Left lung (tissue), 10 donors: ENCODE measurements around the gene SGPP2. TPM values are rescaled to one million over a fixed set of nuclear protein-coding genes. Genes with fewer than 3 reads are reported as not detected.

Experiments
- ATAC-seq: fragments of 200-7000 bp; cut with Tn5 transposase; one replicate; pipeline ENCODE4 v1.9.1; 2020; ENCODE audit warnings: moderate library complexity
- DNase-seq, 4 donors: peaks; one replicate each; pipeline ENCODE4 v3.0.0-alpha.2; 2013 to 2020
- H3K27ac ChIP-seq, 2 donors: fragments of 200-600 bp; sonication (generic) in 1 of 2; one replicate each; pipeline versions ENCODE4 v1.5.0 to v1.8.0; 2020 to 2021
- H3K27me3 ChIP-seq, 2 donors: fragments of 200-600 bp; sonication (generic) in 1 of 2; one replicate each; pipeline versions ENCODE4 v1.5.0 to v1.8.0; 2020 to 2021
- H3K36me3 ChIP-seq, 2 donors: fragments of 200-600 bp; sonication (generic) in 1 of 2; one replicate each; pipeline versions ENCODE4 v1.5.0 to v1.8.0; 2020 to 2021
- H3K4me1 ChIP-seq, 2 donors: fragments of 200-600 bp; one replicate each; pipeline ENCODE4 v1.8.0; 2021
- H3K4me3 ChIP-seq, 2 donors: fragments of 200-600 bp; sonication (generic) in 1 of 2; one replicate each; pipeline versions ENCODE4 v1.5.0 to v1.8.0; 2020 to 2021; ENCODE audit warnings: mild to moderate bottlenecking in 1 of 2
- H3K9me3 ChIP-seq, 2 donors: fragments of 200-600 bp; sonication (generic) in 1 of 2; one replicate each; pipeline versions ENCODE4 v1.5.0 to v1.8.0; 2020 to 2021
- CTCF ChIP-seq, 2 donors: fragments of 200-600 bp; sonication (generic) in 1 of 2; IDR thresholded peaks; one replicate each; pipeline versions ENCODE4 v1.5.0 to v1.8.0; 2021; ENCODE audit warnings: antibody characterized with exemption in 2 of 2
- intact Hi-C, 2 donors: fragments of 100-400 bp; cut with DNase I; formaldehyde crosslinking; loops; one replicate each; pipeline versions ENCODE4 v1.11.2 to v1.14.2; 2022
- polyA plus RNA-seq, 6 donors: library from polyadenylated mRNA; unstranded; fragments of 120-200 nt; gene quantifications; one replicate each; pipeline ENCODE4 v1.2.1, GENCODE V29; 2013; ENCODE audit not compliant: insufficient read length in 6 of 6
- total RNA-seq, 2 donors: library from RNA; stranded (reverse); fragmentation: NEBNext Ultra II Directional; extraction: Animal tissue kit (Norgen Biotek cat#: 25700); gene quantifications; one replicate each; pipeline ENCODE4 v1.2.1, GENCODE V29; 2021
- donor health status: DM: no; HTN: yes; CAD: no.
- donor health status: DM: no; HTN: no; CAD: no.

SGPP2 gene
- total and polyA plus RNA-seq, 8 donors: 2.2 to 31.2 (median 5.9) TPM

GRCh38 chr2:222504719-222505118 lies 80.4 kb downstream of the SGPP2 start:
- ATAC-seq: no peak
- H3K27me3 ChIP-seq: no peaks in the 10 kb centered on the region
- intact Hi-C loops: no loop called here

GRCh38 chr2:222506230-222506935 lies 82.0 kb downstream of the SGPP2 start:
- Histone ChIP-seq H3K4me1 (no peaks in the 10 kb centered on the region), H3K27me3 (no peaks in the 10 kb centered on the region), H3K27ac (no peak overlapping the region), H3K9me3 (no peaks in the 10 kb centered on the region), H3K4me3 (no peak overlapping the region), H3K36me3 (no peaks in the 10 kb centered on the region)
- intact Hi-C loops: no loop called here
- no peak for TF ChIP-seq CTCF (IDR thresholded peaks at IDR 0.05)
- ATAC-seq (no peak), DNase-seq (no peak)

More at GRCh38 chr2:222504719-222505118, 80.4 kb downstream of the SGPP2 start:
- Histone ChIP-seq H3K9me3 (no peaks in the 10 kb centered on the region), H3K4me1 (no peaks in the 10 kb centered on the region), H3K4me3 (no peak overlapping the region), H3K27ac (no peak overlapping the region), H3K36me3 (no peaks in the 10 kb centered on the region)
- TF ChIP-seq CTCF (IDR thresholded peaks at IDR 0.05): no peak
- DNase-seq: no peak

GRCh38 chr2:222514901-222515300 lies 90.6 kb downstream of the SGPP2 start:
- peaks cover 4% of the 10 kb centered on the region in 2 donors for H3K4me1 ChIP-seq
- no peaks in the 10 kb centered on the region for H3K36me3 ChIP-seq
- DNase-seq (no peak), ATAC-seq (no peak)
- intact Hi-C loops: no loop called here
- no peak overlapping the region for H3K27ac ChIP-seq
- H3K27me3 ChIP-seq: no peaks in the 10 kb centered on the region
- no peak for TF ChIP-seq CTCF (IDR thresholded peaks at IDR 0.05)
- H3K9me3 ChIP-seq: no peaks in the 10 kb centered on the region
- H3K4me3 ChIP-seq: no peak overlapping the region

- peak in 2 of 4 donors; percentile 29 to 47 for DNase-seq
- Histone ChIP-seq H3K27ac (peak overlapping the region; percentile 0 to 34), H3K4me1 (peaks cover 4% of the 10 kb centered on the region in 2 donors), H3K27me3 (no peaks in the 10 kb centered on the region), H3K4me3 (no peak overlapping the region), H3K9me3 (no peaks in the 10 kb centered on the region), H3K36me3 (no peaks in the 10 kb centered on the region)
- ATAC-seq: peak; percentile 94
- intact Hi-C loops: no loop called here
- TF ChIP-seq CTCF (IDR thresholded peaks at IDR 0.05): no peak
These were observed 94.4 kb downstream of the SGPP2 start for GRCh38 chr2:222518570-222519381.

GRCh38 chr2:222521099-222521498 lies 96.8 kb downstream of the SGPP2 start:
- DNase-seq (no peak), ATAC-seq (no peak)
- no peak overlapping the region for H3K27ac ChIP-seq
- no peak overlapping the region for H3K4me3 ChIP-seq
- H3K27me3 ChIP-seq: no peaks in the 10 kb centered on the region
- intact Hi-C loops: no loop called here
- no peak for TF ChIP-seq CTCF (IDR thresholded peaks at IDR 0.05)
- H3K4me1 ChIP-seq: peaks cover 4% of the 10 kb centered on the region in 2 donors
- peaks cover 0 to 5% of the 10 kb centered on the region in 2 donors for H3K36me3 ChIP-seq
- H3K9me3 ChIP-seq: no peaks in the 10 kb centered on the region
